Measurements from ENCODE around the gene ZGPAT.

Gene ZGPAT

GRCh38 chr20:63744574-63745423, 37.0 kb downstream of the ZGPAT start:
- DNase-seq (ENCODE audit: low read depth in 2 of 2): no peak

GRCh38 chr20:63745424-63745805, 37.6 kb downstream of the ZGPAT start:
- no peak for DNase-seq (ENCODE audit: low read depth in 2 of 2)

GRCh38 chr20:63745961-63746731, 38.3 kb downstream of the ZGPAT start:
- DNase-seq (ENCODE audit: low read depth in 2 of 2): no peak

GRCh38 chr20:63746751-63747315, 39.0 kb downstream of the ZGPAT start:
- no peak for DNase-seq (ENCODE audit: low read depth in 2 of 2)

GRCh38 chr20:63747622-63748069, 39.8 kb downstream of the ZGPAT start:
- no peak for DNase-seq (ENCODE audit: low read depth in 2 of 2)

GRCh38 chr20:63748070-63748933, 40.5 kb downstream of the ZGPAT start:
- DNase-seq (ENCODE audit: low read depth in 2 of 2): no peak

- DNase-seq (ENCODE audit: low read depth in 2 of 2): no peak
Measured at GRCh38 chr20:63748934-63749270, 41.1 kb downstream of the ZGPAT start.

GRCh38 chr20:63749597-63750508, 42.0 kb downstream of the ZGPAT start:
- no peak for DNase-seq (ENCODE audit: low read depth in 2 of 2)

GRCh38 chr20:63750807-63751470, 43.1 kb downstream of the ZGPAT start:
- DNase-seq (ENCODE audit: low read depth in 2 of 2): no peak

GRCh38 chr20:63751471-63752271, 43.8 kb downstream of the ZGPAT start:
- DNase-seq (ENCODE audit: low read depth in 2 of 2): no peak

GRCh38 chr20:63752411-63753101, 44.7 kb downstream of the ZGPAT start:
- DNase-seq (ENCODE audit: low read depth in 2 of 2): no peak

GRCh38 chr20:63753381-63753780, 45.5 kb downstream of the ZGPAT start:
- no peak for DNase-seq (ENCODE audit: low read depth in 2 of 2)

GRCh38 chr20:63754008-63754407, 46.2 kb downstream of the ZGPAT start:
- no peak for DNase-seq (ENCODE audit: low read depth in 2 of 2)

GRCh38 chr20:63755933-63756647, 48.3 kb downstream of the ZGPAT start:
- DNase-seq (ENCODE audit: low read depth in 2 of 2): no peak

GRCh38 chr20:63756648-63756991, 48.8 kb downstream of the ZGPAT start:
- no peak for DNase-seq (ENCODE audit: low read depth in 2 of 2)

- DNase-seq (ENCODE audit: low read depth in 2 of 2): no peak
Measured at GRCh38 chr20:63758152-63758551, 50.3 kb downstream of the ZGPAT start.

- no peak for DNase-seq (ENCODE audit: low read depth in 2 of 2)
Measured at GRCh38 chr20:63759377-63759901, 51.6 kb downstream of the ZGPAT start.
